ENCODE data around the gene TMEM132C. TPM values are rescaled to one million over a fixed set of nuclear protein-coding genes. Genes with fewer than 3 reads are reported as not detected.
A peak's percentile ranks its signal among the peaks of the same experiment; 100 is the strongest.

Gene TMEM132C
- total and polyA plus RNA-seq, 2 of the 4 experiments (the other 2 are of a cell fraction): not detected

GRCh38 chr12:128671528-128672042, 404.6 kb downstream of the TMEM132C start:
- Histone ChIP-seq H4K91ac (ENCODE audit: insufficient read depth, low read depth, low read length) (no peak overlapping the region), H3K27ac (ENCODE audit: insufficient read depth, low read length) (no peak overlapping the region), H4K5ac (ENCODE audit: low read depth, low read length) (no peak overlapping the region), H3K4me2 (ENCODE audit: low read depth, low read length) (no peak overlapping the region), H3K9me1 (ENCODE audit: insufficient read depth, low read length) (no peaks in the 10 kb centered on the region), H4K8ac (ENCODE audit: low read depth in 2 of 2, low read length in 2 of 2) (no peak overlapping the region), H4K20me1 (ENCODE audit: insufficient read depth, low read length) (no peaks in the 10 kb centered on the region), H3K56ac (ENCODE audit: extremely low read depth, insufficient read depth, low read length) (no peak overlapping the region), H3K36me3 (ENCODE audit: control insufficient read depth, insufficient read depth, low read length) (no peaks in the 10 kb centered on the region), H3K18ac (ENCODE audit: low read depth, low read length) (no peak overlapping the region), H2BK15ac (ENCODE audit: low read depth, low read length) (no peak overlapping the region), H3K27me3 (ENCODE audit: control insufficient read depth, insufficient read depth, low read length) (no peaks in the 10 kb centered on the region), H3K23ac (ENCODE audit: low read depth, low read length) (no peak overlapping the region), H3K4me1 (ENCODE audit: control insufficient read depth, insufficient read depth, low read length) (no peaks in the 10 kb centered on the region), H3K4me3 (ENCODE audit: insufficient read depth, low read depth, low read length) (no peak overlapping the region), H2BK5ac (ENCODE audit: low read depth, low read length, poor library complexity, severe bottlenecking) (no peak overlapping the region), H2BK20ac (ENCODE audit: low read depth, low read length) (no peak overlapping the region), H3K9ac (ENCODE audit: low read depth, low read length) (no peak overlapping the region), H3K9me3 (ENCODE audit: control insufficient read depth, insufficient read depth, low read length) (peaks cover 6% of the 10 kb centered on the region), H3K4ac (ENCODE audit: low read depth, low read length) (no peak overlapping the region), H2AK9ac (replicated peaks; ENCODE audit: low read depth, low read length, poor library complexity) (no peak overlapping the region), H2BK120ac (ENCODE audit: low read depth, low read length) (no peak overlapping the region), H2AK5ac (ENCODE audit: low read depth, low read length) (no peak overlapping the region), H3K79me1 (ENCODE audit: low read depth in 1 of 2, low read length in 2 of 2) (no peaks in the 10 kb centered on the region), H3K14ac (replicated peaks; ENCODE audit: low read depth, low read length) (no peak overlapping the region), H2AFZ (replicated peaks; ENCODE audit: low read length, poor library complexity) (peak overlapping the region; percentile 13)
- ChIA-PET CTCF (no interaction called here), POLR2A (ENCODE audit: unreplicated experiment) (no interaction called here)
- in situ Hi-C loops (cut with MboI; ENCODE audit: low sequenced_read_pairs): no loop called here
- no TSS peak for BruUV-seq (replicated peaks)
- no peak for DNase-seq
- TF ChIP-seq MAFK (IDR thresholded peaks at IDR 0.05; ENCODE audit: low read depth, low read length) (no peak), NFE2L2 (IDR thresholded peaks at IDR 0.05; ENCODE audit: low read depth, low read length) (no peak), BHLHE40 (IDR thresholded peaks at IDR 0.05; ENCODE audit: low read depth, low read length) (no peak), CHD1 (IDR thresholded peaks at IDR 0.05; ENCODE audit: low read depth, low read length) (no peak), ELK1 (IDR thresholded peaks at IDR 0.05; ENCODE audit: borderline replicate concordance, low read depth, low read length) (no peak), MAZ (IDR thresholded peaks at IDR 0.05; ENCODE audit: borderline replicate concordance, low read depth, low read length) (no peak), CTCF (conservative IDR thresholded peaks at IDR 0.05; ENCODE audit: low read depth, low read length) (no peak), POLR2A (IDR thresholded peaks at IDR 0.05; ENCODE audit: low read depth, low read length) (no peak), USF2 (IDR thresholded peaks at IDR 0.05; ENCODE audit: low read depth, low read length) (no peak), FOS (IDR thresholded peaks at IDR 0.05; ENCODE audit: low read depth, low read length) (no peak), RFX5 (IDR thresholded peaks at IDR 0.05; ENCODE audit: low read depth, low read length) (no peak), RAD21 (IDR thresholded peaks at IDR 0.05; ENCODE audit: low read length) (no peak), RCOR1 (IDR thresholded peaks at IDR 0.05; ENCODE audit: insufficient replicate concordance, low read length) (no peak), CEBPB (IDR thresholded peaks at IDR 0.05; ENCODE audit: low read depth, low read length) (no peak), SMC3 (IDR thresholded peaks at IDR 0.05; ENCODE audit: low read depth, low read length) (no peak), MXI1 (IDR thresholded peaks at IDR 0.05; ENCODE audit: borderline replicate concordance, low read depth, low read length) (no peak)
- intact Hi-C loops (cut with micrococcal nuclease): no loop called here
- dilution Hi-C loops (cut with HindIII; ENCODE audit: low sequenced_read_pairs, unreplicated experiment): no loop called here
- no peak for ATAC-seq (ENCODE audit: low read depth)
- no CpG with 5 or more reads among the region's 5 CpGs for WGBS, 2 experiments (ENCODE audit: extremely low coverage in 2 of 2, insufficient read length in 1 of 2)

Data from IMR-90 (cell line).